Left ventricle myocardium inferior (tissue), 1 donor: Measurements from ENCODE around the gene KIAA1755. TPM values are rescaled to one million over a fixed set of nuclear protein-coding genes. Genes with fewer than 3 reads are reported as not detected.

Experiments used
- DNase-seq: peaks from one replicate; pipeline ENCODE4 v3.0.0-alpha.2; 2020
- H3K27ac ChIP-seq: fragments of 200-600 bp; replicated peaks from 2 replicates; pipeline ENCODE4 v1.8.0; 2021
- H3K27me3 ChIP-seq: fragments of 200-600 bp; 2 replicates; pipeline ENCODE4 v1.8.0; 2021; ENCODE audit warnings: low read depth
- H3K36me3 ChIP-seq: fragments of 200-600 bp; 2 replicates; pipeline ENCODE4 v1.8.0; 2021
- H3K4me1 ChIP-seq: fragments of 200-600 bp; 2 replicates; pipeline ENCODE4 v1.8.0; 2021
- H3K4me3 ChIP-seq: fragments of 200-600 bp; 2 replicates; pipeline ENCODE4 v1.8.0; 2021; ENCODE audit warnings: mild to moderate bottlenecking, moderate library complexity
- H3K9me3 ChIP-seq: fragments of 200-600 bp; replicated peaks from 2 replicates; pipeline ENCODE4 v1.8.0; 2021
- intact Hi-C: fragments of 100-400 bp; cut with micrococcal nuclease; formaldehyde crosslinking; loops from one replicate; pipeline ENCODE4 v1.11.0; 2022
- total RNA-seq: library from RNA; stranded (reverse); fragmentation: NEBNext Ultra II Directional; extraction: Animal tissue kit (Norgen Biotek cat#: 25700); gene quantifications from one replicate; pipeline ENCODE4 v1.2.1, GENCODE V29; 2021
- TF ChIP-seq, protein P1 (sequence below): fragments of 200-600 bp; IDR thresholded peaks from 2 replicates; pipeline ENCODE4 v1.8.0; 2021; ENCODE audit warnings: antibody characterized with exemption, mild to moderate bottlenecking, borderline replicate concordance
- donor health status: DM: no; HTN: yes; CAD: no; lungs with severe emphysema.

The KIAA1755 gene
- total RNA-seq, 1 donor from 2014 or later: 7.1 TPM

- Histone ChIP-seq H3K4me1 (peaks cover 20% of the 10 kb centered on the region), H3K4me3 (no peak overlapping the region), H3K27ac (no peak overlapping the region), H3K27me3 (no peaks in the 10 kb centered on the region), H3K36me3 (no peaks in the 10 kb centered on the region), H3K9me3 (peaks cover 16% of the 10 kb centered on the region)
- TF ChIP-seq, protein P1, sequence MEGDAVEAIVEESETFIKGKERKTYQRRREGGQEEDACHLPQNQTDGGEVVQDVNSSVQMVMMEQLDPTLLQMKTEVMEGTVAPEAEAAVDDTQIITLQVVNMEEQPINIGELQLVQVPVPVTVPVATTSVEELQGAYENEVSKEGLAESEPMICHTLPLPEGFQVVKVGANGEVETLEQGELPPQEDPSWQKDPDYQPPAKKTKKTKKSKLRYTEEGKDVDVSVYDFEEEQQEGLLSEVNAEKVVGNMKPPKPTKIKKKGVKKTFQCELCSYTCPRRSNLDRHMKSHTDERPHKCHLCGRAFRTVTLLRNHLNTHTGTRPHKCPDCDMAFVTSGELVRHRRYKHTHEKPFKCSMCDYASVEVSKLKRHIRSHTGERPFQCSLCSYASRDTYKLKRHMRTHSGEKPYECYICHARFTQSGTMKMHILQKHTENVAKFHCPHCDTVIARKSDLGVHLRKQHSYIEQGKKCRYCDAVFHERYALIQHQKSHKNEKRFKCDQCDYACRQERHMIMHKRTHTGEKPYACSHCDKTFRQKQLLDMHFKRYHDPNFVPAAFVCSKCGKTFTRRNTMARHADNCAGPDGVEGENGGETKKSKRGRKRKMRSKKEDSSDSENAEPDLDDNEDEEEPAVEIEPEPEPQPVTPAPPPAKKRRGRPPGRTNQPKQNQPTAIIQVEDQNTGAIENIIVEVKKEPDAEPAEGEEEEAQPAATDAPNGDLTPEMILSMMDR: no peak
- no peak for DNase-seq
- intact Hi-C loops: no loop called here
Observed at GRCh38 chr20:38205001-38205400, 55.5 kb downstream of the KIAA1755 start.

GRCh38 chr20:38203981-38204357 is 56.6 kb downstream of the KIAA1755 start:
- DNase-seq: no peak
- H3K9me3 ChIP-seq: peaks cover 16% of the 10 kb centered on the region
- H3K36me3 ChIP-seq: no peaks in the 10 kb centered on the region
- peaks cover 11% of the 10 kb centered on the region for H3K4me1 ChIP-seq
- no peaks in the 10 kb centered on the region for H3K27me3 ChIP-seq
- TF ChIP-seq, protein P1: no peak
- intact Hi-C loops: no loop called here
- no peak overlapping the region for H3K4me3 ChIP-seq
- H3K27ac ChIP-seq: no peak overlapping the region

DNA sequence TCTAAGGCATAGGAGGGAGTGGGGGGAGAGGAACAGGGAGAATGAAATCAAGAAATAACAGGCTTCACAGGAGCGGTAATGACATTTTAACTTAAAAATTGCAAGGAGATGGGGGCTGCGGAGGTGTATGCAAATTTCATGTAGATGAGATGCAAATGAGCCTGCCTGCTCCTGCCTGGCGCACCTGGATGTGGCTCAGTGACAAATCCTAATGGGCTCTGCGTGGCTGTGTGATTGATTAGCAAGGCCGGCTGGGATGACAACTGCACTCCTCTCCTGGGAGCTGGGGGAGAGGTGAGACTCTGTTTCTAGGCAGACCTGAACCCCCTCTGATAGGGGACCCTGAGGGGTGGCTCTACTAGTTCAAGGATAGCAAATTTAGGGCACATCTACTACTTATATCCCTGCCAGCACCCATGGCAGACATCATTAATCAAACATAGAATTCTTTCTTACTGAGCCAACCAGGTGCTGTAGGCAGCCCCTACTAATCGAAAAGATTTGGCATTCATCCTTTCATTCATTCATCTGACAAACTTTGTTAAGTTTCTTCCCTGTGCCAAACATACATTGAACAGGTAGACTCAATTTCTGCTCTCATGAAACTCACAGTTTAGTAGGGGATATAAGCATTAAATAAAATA is 57.1 kb downstream of the KIAA1755 start:
- no peaks in the 10 kb centered on the region for H3K36me3 ChIP-seq
- H3K4me3 ChIP-seq: no peak overlapping the region
- H3K9me3 ChIP-seq: peaks cover 16% of the 10 kb centered on the region
- TF ChIP-seq, protein P1: no peak
- no peak overlapping the region for H3K27ac ChIP-seq
- DNase-seq: no peak
- intact Hi-C loops: no loop called here
- peaks cover 6% of the 10 kb centered on the region for H3K4me1 ChIP-seq
- H3K27me3 ChIP-seq: no peaks in the 10 kb centered on the region

DNA sequence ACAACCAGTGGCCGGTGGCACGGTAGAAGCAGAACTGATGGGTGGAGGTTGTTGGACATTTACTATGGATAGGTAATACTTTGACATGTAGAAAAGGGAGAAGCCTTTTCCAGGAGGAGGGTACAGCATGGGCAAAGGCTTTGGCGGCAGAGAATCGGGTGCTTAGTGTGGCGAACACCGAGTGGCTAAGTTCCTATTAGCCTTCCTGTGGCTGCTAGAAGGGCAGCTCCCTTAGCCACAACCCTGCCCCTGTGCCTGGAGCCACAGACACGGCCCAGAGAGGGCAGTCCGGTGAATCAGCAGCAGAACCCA is 57.6 kb downstream of the KIAA1755 start:
- Histone ChIP-seq H3K4me1 (peaks cover under 1% of the 10 kb centered on the region), H3K27ac (no peak overlapping the region), H3K27me3 (no peaks in the 10 kb centered on the region), H3K4me3 (no peak overlapping the region), H3K36me3 (no peaks in the 10 kb centered on the region), H3K9me3 (peaks cover 16% of the 10 kb centered on the region)
- TF ChIP-seq, protein P1: no peak
- intact Hi-C loops: no loop called here
- no peak for DNase-seq

DNA sequence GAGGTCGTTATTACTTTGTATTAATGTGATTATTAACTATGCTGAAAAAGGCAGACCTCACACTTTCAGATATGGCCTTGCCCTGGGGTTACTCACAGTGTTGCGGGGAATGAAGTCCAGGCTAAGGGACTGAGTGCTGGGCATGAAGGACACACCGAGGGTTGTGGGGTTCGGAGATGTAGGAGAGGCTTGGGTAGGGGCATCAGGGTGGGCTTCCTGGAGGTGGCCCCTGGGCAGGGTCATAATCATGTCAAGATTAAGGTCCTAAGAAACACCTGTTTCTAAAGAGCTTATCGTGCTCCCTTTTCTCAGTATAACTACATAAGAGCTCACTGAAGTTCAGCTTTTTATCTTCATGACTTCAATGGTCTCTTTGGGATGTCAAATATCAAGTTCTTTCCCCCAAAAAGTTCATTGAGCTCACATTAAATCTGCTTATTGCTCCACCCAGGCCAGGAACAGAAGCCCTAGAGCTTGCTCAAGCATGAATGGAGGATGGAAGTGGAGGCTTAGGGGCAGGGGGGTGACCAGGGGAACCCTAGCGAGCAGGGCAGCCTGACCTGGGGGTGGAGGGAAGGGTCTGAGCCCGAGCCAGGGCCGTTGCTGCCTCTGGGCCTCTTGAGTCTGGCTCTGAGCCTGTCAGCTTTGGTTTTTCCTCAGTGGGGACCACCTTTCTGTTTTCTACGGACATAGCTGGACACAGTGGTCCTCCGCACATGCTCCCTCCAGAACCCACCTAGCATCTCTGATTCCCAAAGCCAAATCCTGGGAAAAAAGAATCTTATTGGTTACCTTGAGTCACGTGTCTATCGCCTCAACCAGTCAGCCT is 58.2 kb downstream of the KIAA1755 start:
- Histone ChIP-seq H3K9me3 (peaks cover 15% of the 10 kb centered on the region), H3K27me3 (no peaks in the 10 kb centered on the region), H3K36me3 (no peaks in the 10 kb centered on the region), H3K4me3 (no peak overlapping the region), H3K4me1 (no peaks in the 10 kb centered on the region), H3K27ac (no peak overlapping the region)
- TF ChIP-seq, protein P1: no peak
- intact Hi-C loops: no loop called here
- no peak for DNase-seq
